LHCN-M2 (cell line): ENCODE results near the gene SIK1. TPM values are rescaled to one million over a fixed set of nuclear protein-coding genes. Genes with fewer than 3 reads are reported as not detected.
"Not testable (repeated sequence)": the region's sequence is repeated elsewhere in the genome, so short reads cannot be mapped to it uniquely, and the experiment has no call there.

Source experiments
- DNase-seq: peaks from one replicate; pipeline ENCODE4 v3.0.0-alpha.2; 2012; ENCODE audit warnings: low read depth
- polyA plus RNA-seq: library from polyadenylated mRNA; unstranded; fragments of >200 nt; gene quantifications from one replicate; pipeline ENCODE4 v1.2.1, GENCODE V29; 2012; ENCODE audit warnings: missing spikeins
- total RNA-seq: library from RNA; depleted of rRNA; stranded (reverse); fragments of >200 nt; gene quantifications from 2 replicates; pipeline ENCODE4 v1.2.3, GENCODE V29; 2014; rRNA removed

SIK1 gene
- 12.1 and 20.3 TPM in 2 replicates for total RNA-seq
- 6.3 TPM for polyA plus RNA-seq

DNA sequence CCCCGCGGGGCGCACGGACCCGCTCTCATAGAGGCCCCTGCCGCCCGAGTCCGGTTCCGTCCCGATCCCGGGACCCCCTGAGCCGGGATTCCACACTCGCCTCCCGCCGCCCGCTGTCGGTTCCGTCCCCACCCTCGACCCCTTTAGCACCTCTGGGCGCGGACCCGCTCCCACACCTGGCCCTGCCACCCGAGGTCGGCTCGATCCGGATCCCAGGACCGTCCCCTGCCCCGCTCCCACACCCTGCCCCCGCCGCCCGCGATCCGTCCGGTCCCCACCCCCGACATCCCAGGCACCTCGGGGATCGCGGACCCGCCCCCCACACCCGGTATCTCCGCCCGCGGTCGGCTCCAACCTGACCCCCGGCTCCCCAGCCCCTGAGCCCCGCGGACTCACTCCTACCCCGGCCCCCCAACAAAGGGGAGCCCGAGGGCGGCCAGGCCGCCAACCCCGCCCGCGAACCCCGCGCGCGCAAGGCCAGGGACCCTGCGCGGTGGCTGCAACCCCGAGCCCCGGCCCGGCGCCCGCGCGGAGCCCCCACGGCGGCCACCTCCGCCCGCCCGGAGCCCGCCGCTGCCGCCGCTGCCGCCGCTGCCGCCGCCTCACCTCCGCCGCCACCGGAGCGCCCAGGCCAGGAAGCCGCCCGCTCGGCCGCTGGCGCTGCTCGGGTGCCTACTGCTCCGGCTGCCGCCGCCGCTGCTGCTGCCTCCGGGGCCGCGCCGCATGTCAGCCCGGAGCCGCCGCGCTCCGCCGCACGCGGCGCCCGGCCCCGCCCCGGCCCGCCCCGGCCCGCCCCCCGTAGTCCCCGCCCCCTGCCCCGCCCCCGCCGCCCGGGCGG is at the start of gene SIK1:
TSS of gene SIK1 (minus strand) at position 728 of the 838 bp plus-strand sequence. CDS start 953 bp downstream, outside the sequence.
- DNase-seq, result not testable (repeated sequence)

GRCh38 chr21:43471597-43472242 is 44.8 kb upstream of the SIK1 start:
- not testable (repeated sequence) for DNase-seq

GRCh38 chr21:43469719-43470458 is 43.0 kb upstream of the SIK1 start:
- DNase-seq, result not testable (repeated sequence)

GRCh38 chr21:43467785-43468184 is 40.9 kb upstream of the SIK1 start:
- DNase-seq, result no peak

DNA sequence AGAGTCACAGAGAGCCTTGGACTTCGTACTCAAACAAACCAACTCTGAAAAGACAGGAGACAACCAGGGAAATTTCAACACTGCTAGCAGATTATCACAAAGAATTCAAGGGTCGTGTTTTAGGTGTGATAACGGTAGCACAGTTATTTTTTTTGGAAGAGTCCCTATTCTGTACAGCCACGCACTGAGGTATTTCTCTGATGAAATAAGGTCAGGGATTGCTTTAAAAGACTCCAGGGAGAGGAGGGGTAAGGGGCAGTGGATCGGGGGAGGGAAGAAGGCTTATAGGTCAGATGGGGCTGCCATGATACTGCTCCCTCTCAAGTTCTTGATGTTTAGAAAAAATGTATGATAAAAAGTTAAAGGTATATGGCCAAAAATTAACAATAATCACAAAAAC is 38.2 kb upstream of the SIK1 start:
- not testable (repeated sequence) for DNase-seq

GRCh38 chr21:43463498-43464261 is 36.7 kb upstream of the SIK1 start:
- not testable (repeated sequence) for DNase-seq

GRCh38 chr21:43462932-43463331 is 36.0 kb upstream of the SIK1 start:
- DNase-seq, result not testable (repeated sequence)

DNA sequence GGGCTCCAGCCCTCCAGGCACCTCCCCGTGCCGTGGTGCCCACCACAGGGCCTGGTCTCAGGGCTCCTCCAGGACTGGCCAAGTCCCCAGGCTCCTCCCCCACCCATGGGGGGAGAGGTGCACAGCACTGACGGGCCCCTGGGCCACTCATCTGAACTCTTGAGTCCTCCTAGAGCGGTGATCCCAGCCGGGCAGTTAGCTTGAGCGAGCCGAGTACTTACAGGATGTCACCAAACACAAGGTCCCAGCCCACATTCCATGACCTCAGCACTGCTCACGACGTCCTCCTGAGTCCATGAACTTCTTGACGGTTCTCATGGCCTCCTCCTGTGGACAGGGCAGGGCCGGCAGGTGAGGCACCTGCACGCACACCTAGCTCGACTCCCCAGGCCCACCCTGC is 33.5 kb upstream of the SIK1 start:
- DNase-seq, result not testable (repeated sequence)

DNA sequence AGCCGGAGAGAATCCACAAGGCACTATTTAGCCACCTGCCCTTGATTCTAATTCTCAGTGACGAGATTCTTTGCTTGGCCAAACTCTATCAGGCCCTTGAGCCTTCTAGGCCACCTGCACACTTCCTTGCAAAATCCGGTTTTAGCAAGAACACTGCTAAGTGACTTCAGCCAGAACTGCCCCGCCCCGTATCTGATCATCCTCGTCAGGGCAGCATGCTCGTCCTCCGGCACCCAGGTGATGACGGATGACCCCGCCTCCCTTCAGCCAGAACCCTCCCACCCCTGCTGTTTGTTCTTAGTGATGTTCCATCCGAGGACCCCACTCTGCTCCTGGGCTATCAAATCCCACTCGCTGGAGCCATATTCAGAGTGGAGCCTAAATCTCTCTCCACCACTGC is 32.1 kb upstream of the SIK1 start:
- DNase-seq, result not testable (repeated sequence)

DNA sequence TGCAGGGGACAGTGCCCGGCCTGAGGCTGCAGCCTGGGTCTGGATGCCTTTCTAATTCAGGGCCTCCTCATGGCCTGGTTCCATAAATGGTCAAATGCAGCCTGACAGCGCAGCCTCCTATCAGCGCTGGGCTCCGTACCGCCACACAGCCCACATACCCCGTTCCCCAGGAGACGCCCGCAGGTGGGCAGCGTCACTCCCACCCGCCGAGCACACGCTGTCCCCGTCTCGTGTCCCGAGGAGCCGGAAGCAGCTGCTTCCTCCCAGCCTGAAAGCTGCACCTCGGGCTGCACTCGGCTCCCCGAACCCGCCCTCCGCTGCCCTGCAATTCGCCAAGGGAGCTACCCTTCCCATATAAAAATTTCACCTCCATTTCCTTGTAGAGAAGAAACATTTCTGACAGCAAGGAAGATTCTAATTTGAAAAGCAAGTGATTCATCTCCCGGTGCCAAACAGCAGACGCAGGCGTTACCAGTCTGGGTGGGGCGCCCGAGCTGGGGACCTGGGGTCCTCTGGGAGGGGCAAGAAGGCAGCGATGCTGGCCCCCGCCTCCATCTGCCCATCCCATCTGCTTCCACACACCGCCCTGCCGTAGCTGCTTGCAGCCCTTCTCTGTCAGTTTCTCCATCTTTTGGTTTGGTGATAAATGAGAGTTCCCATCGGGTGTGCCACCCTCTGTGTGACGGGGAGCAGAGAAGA is 29.8 kb upstream of the SIK1 start:
- not testable (repeated sequence) for DNase-seq

DNA sequence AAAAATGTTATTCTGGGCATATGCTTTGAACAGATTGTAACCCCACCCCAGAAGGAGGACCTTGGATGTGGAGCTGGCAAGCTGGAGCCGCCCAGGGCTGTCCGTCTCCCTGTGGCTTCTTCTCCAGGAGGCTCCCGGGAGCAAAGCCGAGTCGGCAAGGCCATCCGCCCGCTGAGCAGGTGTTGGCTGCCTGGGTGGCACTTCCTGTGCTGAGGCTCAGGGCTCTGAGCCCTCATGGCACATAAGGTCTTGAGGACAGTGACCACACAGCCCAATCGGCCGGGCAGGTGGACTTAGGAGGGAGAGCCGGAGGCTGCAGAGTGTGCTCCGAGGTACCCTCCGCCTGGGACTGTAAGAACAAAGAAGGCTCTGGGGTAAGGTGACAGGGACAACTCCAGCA is 28.8 kb upstream of the SIK1 start:
- DNase-seq, result not testable (repeated sequence)

GRCh38 chr21:43454176-43454575 is 27.2 kb upstream of the SIK1 start:
- DNase-seq, result not testable (repeated sequence)

DNA sequence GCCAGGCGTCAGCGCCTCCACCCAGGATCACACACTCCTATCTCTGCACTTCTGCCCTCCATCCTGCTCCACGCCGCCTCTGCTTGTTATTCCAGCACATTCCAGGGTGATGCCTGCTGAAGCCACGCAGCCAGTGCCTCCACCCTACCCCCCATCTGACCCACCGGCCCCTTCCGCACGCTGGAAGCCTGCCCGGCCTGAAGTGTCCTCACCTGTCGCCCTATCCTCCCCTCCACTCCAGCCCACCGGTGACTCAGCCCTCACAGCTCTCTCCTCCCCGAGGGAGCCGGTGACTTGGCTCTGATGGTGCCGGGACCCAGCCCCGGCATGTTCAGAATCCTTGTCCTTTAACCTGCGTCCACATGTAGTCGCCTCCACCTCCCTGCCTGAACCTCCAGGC is 24.9 kb upstream of the SIK1 start:
- not testable (repeated sequence) for DNase-seq

- not testable (repeated sequence) for DNase-seq
Measured at GRCh38 chr21:43450287-43450686, 23.4 kb upstream of the SIK1 start.

DNA sequence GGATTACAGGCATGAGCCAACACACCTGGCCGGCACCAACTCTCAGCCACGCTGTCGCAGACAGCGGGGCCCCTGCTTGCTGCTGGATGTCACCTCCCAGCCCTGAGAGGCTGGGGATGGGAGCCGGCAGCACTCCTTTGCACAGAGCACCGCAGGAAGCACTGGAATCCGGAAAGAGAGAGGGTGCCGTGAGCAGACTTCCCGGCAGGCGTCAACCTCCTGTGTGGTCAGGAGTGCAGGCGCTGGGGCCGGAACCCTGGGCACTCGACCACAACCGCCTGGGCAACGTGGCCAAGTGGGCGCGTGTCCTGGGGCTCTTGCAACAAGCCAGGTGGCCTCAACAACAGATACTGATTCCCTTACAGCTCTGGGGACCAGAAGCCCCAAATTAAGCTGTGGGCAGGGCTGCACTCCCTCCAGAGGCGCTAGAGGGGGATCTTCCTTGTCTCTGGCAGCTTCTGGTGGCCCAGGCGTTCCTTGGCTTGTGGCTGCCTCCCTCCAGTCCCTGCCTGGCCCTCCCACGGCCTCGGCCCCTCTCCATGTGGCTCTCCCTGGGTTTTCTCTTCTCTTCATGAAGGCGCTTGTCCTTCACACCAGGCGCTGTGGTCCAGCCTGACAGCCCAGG is 20.5 kb upstream of the SIK1 start:
- DNase-seq, result not testable (repeated sequence)

- DNase-seq, result not testable (repeated sequence)
Measured at GRCh38 chr21:43446277-43446932, 19.5 kb upstream of the SIK1 start.

- DNase-seq, result not testable (repeated sequence)
Measured at GRCh38 chr21:43444524-43444923, 17.6 kb upstream of the SIK1 start.

DNA sequence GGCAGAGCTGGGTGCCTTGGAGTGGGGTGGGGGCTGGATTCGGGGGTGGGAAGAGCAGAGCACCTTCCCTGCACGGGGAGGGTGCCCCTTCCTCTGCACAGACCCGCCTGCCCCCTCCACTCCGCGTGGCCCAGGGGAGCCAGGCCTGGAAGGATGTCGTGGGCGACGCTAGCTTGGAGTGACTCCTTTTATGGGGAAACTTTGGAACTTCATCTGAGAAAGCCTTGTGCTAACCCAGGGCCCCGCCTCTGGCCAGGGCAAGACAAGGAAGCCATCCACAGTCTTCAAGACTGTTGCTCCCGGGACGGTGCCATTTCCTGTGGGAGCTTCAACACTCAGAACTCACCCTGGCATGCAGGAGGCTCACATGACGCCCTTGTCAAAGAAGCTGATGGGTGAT is 15.6 kb upstream of the SIK1 start:
- not testable (repeated sequence) for DNase-seq
